Measurements from ENCODE around the gene FANCM.
A peak's percentile ranks its signal among the peaks of the same experiment; 100 is the strongest.
"Not testable (repeated sequence)": the region's sequence is repeated elsewhere in the genome, so short reads cannot be mapped to it uniquely, and the experiment has no call there.

FANCM gene

GRCh38 chr14:45125754-45126153 is 10.0 kb upstream of the FANCM start:
- H3K36me3 ChIP-seq (ENCODE audit: insufficient read depth, low read length) = peaks cover 57% of the 10 kb centered on the region

GRCh38 chr14:45128963-45129629 is 6.6 kb upstream of the FANCM start:
- Histone ChIP-seq H3K9me3 (ENCODE audit: low read length) (no peaks in the 10 kb centered on the region), H3K4me3 (ENCODE audit: low read length) (no peak overlapping the region), H3K27me3 (ENCODE audit: insufficient read depth, low read length) (no peaks in the 10 kb centered on the region), H3K4me1 (ENCODE audit: insufficient read depth, low read length) (peaks cover 7% of the 10 kb centered on the region), H2AFZ (ENCODE audit: low read depth, low read length) (no peak overlapping the region), H3K36me3 (ENCODE audit: insufficient read depth, low read length) (peaks cover 36% of the 10 kb centered on the region)

More at GRCh38 chr14:45125754-45126153, 10.0 kb upstream of the FANCM start:
- no peaks in the 10 kb centered on the region for H3K4me1 ChIP-seq (ENCODE audit: insufficient read depth, low read length)
- H3K4me3 ChIP-seq (ENCODE audit: low read length) = no peak overlapping the region
- no peak overlapping the region for H2AFZ ChIP-seq (ENCODE audit: low read depth, low read length)
- H3K27me3 ChIP-seq (ENCODE audit: insufficient read depth, low read length) = no peaks in the 10 kb centered on the region
- H3K9me3 ChIP-seq (ENCODE audit: low read length) = no peaks in the 10 kb centered on the region

GRCh38 chr14:45133683-45134050 is 2.1 kb upstream of the FANCM start:
- H3K4me1 ChIP-seq (ENCODE audit: insufficient read depth, low read length) = peaks cover 23% of the 10 kb centered on the region
- no peaks in the 10 kb centered on the region for H3K27me3 ChIP-seq (ENCODE audit: insufficient read depth, low read length)
- peak overlapping the region; percentile 62 for H2AFZ ChIP-seq (ENCODE audit: low read depth, low read length)

GRCh38 chr14:45134051-45134958 is 1.4 kb upstream of the FANCM start, which contains the start of gene FKBP3:
TSS of gene FKBP3 (minus strand) at chr14:45134481. CDS start at chr14:45134456, 25 bp downstream.
- Histone ChIP-seq H3K4me3 (ENCODE audit: low read length) (peak within 1 kb of the TSS; percentile 64), H2AFZ (ENCODE audit: low read depth, low read length) (peak within 1 kb of the TSS; percentile 62), H3K27me3 (ENCODE audit: insufficient read depth, low read length) (no peaks in the 10 kb centered on the region), H3K4me1 (ENCODE audit: insufficient read depth, low read length) (peaks cover 26% of the 10 kb centered on the region), H3K9me3 (ENCODE audit: low read length) (no peaks in the 10 kb centered on the region), H3K36me3 (ENCODE audit: insufficient read depth, low read length) (peaks cover 7% of the 10 kb centered on the region)

More at GRCh38 chr14:45133683-45134050, 2.1 kb upstream of the FANCM start:
- peak overlapping the region; percentile 64 for H3K4me3 ChIP-seq (ENCODE audit: low read length)
- no peaks in the 10 kb centered on the region for H3K9me3 ChIP-seq (ENCODE audit: low read length)
- H3K36me3 ChIP-seq (ENCODE audit: insufficient read depth, low read length) = peaks cover 14% of the 10 kb centered on the region

- Histone ChIP-seq H3K4me3 (ENCODE audit: low read length) (peak overlapping the region; percentile 64), H3K4me1 (ENCODE audit: insufficient read depth, low read length) (peaks cover 26% of the 10 kb centered on the region), H3K27me3 (ENCODE audit: insufficient read depth, low read length) (no peaks in the 10 kb centered on the region), H3K36me3 (ENCODE audit: insufficient read depth, low read length) (no peaks in the 10 kb centered on the region), H3K9me3 (ENCODE audit: low read length) (no peaks in the 10 kb centered on the region), H2AFZ (ENCODE audit: low read depth, low read length) (peak overlapping the region; percentile 62)
These were observed 574 bp upstream of the FANCM start for GRCh38 chr14:45135156-45135555.

GRCh38 chr14:45136399-45136798 is 669 bp downstream of the FANCM start:
- Histone ChIP-seq H2AFZ (ENCODE audit: low read depth, low read length) (peak overlapping the region; percentile 62), H3K9me3 (ENCODE audit: low read length) (no peaks in the 10 kb centered on the region), H3K36me3 (ENCODE audit: insufficient read depth, low read length) (peaks cover 1% of the 10 kb centered on the region), H3K4me1 (ENCODE audit: insufficient read depth, low read length) (peaks cover 26% of the 10 kb centered on the region), H3K4me3 (ENCODE audit: low read length) (peak overlapping the region; percentile 64), H3K27me3 (ENCODE audit: insufficient read depth, low read length) (no peaks in the 10 kb centered on the region)

- Histone ChIP-seq H2AFZ (ENCODE audit: low read depth, low read length) (no peak overlapping the region), H3K36me3 (ENCODE audit: insufficient read depth, low read length) (peaks cover 5% of the 10 kb centered on the region), H3K27me3 (ENCODE audit: insufficient read depth, low read length) (no peaks in the 10 kb centered on the region), H3K4me1 (ENCODE audit: insufficient read depth, low read length) (peaks cover 19% of the 10 kb centered on the region), H3K9me3 (ENCODE audit: low read length) (peaks cover 9% of the 10 kb centered on the region), H3K4me3 (ENCODE audit: low read length) (no peak overlapping the region)
These were observed 5.0 kb downstream of the FANCM start for GRCh38 chr14:45140661-45141187.

- not testable (repeated sequence) for H3K4me3 ChIP-seq (ENCODE audit: low read length); H2AFZ ChIP-seq (ENCODE audit: low read depth, low read length); H3K36me3 ChIP-seq (ENCODE audit: insufficient read depth, low read length); H3K27me3 ChIP-seq (ENCODE audit: insufficient read depth, low read length); H3K9me3 ChIP-seq (ENCODE audit: low read length)
- peaks cover 17% of the 10 kb centered on the region for H3K4me1 ChIP-seq (ENCODE audit: insufficient read depth, low read length)
These were observed 6.4 kb downstream of the FANCM start for GRCh38 chr14:45142083-45142482.

- Histone ChIP-seq H3K27me3 (ENCODE audit: insufficient read depth, low read length) (no peaks in the 10 kb centered on the region), H3K4me3 (ENCODE audit: low read length) (no peak overlapping the region), H3K36me3 (ENCODE audit: insufficient read depth, low read length) (peaks cover 8% of the 10 kb centered on the region), H3K4me1 (ENCODE audit: insufficient read depth, low read length) (no peaks in the 10 kb centered on the region), H2AFZ (ENCODE audit: low read depth, low read length) (no peak overlapping the region), H3K9me3 (ENCODE audit: low read length) (peaks cover 9% of the 10 kb centered on the region)
These were observed 8.9 kb downstream of the FANCM start for GRCh38 chr14:45144658-45145057.

GRCh38 chr14:45145214-45145613 is 9.5 kb downstream of the FANCM start:
- Histone ChIP-seq H3K36me3 (ENCODE audit: insufficient read depth, low read length) (peaks cover 8% of the 10 kb centered on the region), H3K9me3 (ENCODE audit: low read length) (peaks cover 9% of the 10 kb centered on the region), H3K27me3 (ENCODE audit: insufficient read depth, low read length) (no peaks in the 10 kb centered on the region), H2AFZ (ENCODE audit: low read depth, low read length) (no peak overlapping the region), H3K4me1 (ENCODE audit: insufficient read depth, low read length) (no peaks in the 10 kb centered on the region), H3K4me3 (ENCODE audit: low read length) (no peak overlapping the region)

- Histone ChIP-seq H3K9me3 (ENCODE audit: low read length) (peaks cover 6% of the 10 kb centered on the region), H3K27me3 (ENCODE audit: insufficient read depth, low read length) (no peaks in the 10 kb centered on the region), H3K36me3 (ENCODE audit: insufficient read depth, low read length) (peaks cover 14% of the 10 kb centered on the region), H3K4me3 (ENCODE audit: low read length) (no peak overlapping the region), H2AFZ (ENCODE audit: low read depth, low read length) (no peak overlapping the region), H3K4me1 (ENCODE audit: insufficient read depth, low read length) (no peaks in the 10 kb centered on the region)
These were observed 13.9 kb downstream of the FANCM start for GRCh38 chr14:45149602-45150001.

- Histone ChIP-seq H3K4me1 (ENCODE audit: insufficient read depth, low read length) (no peaks in the 10 kb centered on the region), H2AFZ (ENCODE audit: low read depth, low read length) (no peak overlapping the region), H3K4me3 (ENCODE audit: low read length) (no peak overlapping the region), H3K36me3 (ENCODE audit: insufficient read depth, low read length) (peaks cover 11% of the 10 kb centered on the region), H3K9me3 (ENCODE audit: low read length) (peaks cover under 1% of the 10 kb centered on the region), H3K27me3 (ENCODE audit: insufficient read depth, low read length) (no peaks in the 10 kb centered on the region)
These were observed 14.7 kb downstream of the FANCM start for GRCh38 chr14:45150386-45150890.

GRCh38 chr14:45156067-45156466 is 20.3 kb downstream of the FANCM start:
- H3K36me3 ChIP-seq (ENCODE audit: insufficient read depth, low read length) = peaks cover 3% of the 10 kb centered on the region
- no peak overlapping the region for H2AFZ ChIP-seq (ENCODE audit: low read depth, low read length)
- H3K4me1 ChIP-seq (ENCODE audit: insufficient read depth, low read length) = no peaks in the 10 kb centered on the region
- no peaks in the 10 kb centered on the region for H3K27me3 ChIP-seq (ENCODE audit: insufficient read depth, low read length)
- H3K4me3 ChIP-seq (ENCODE audit: low read length) = no peak overlapping the region
- no peaks in the 10 kb centered on the region for H3K9me3 ChIP-seq (ENCODE audit: low read length)
